Stimulated activated CD4-positive, alpha-beta T cell treated with anti-CD3 and anti-CD28 coated beads, Interleukin-12 subunit alpha, Interleukin-12 subunit beta, amount 100 ng/mL, for 24 hours (primary cell): ENCODE measurements around the gene GRID2IP.
A peak's percentile ranks its signal among the peaks of the same experiment; 100 is the strongest.

Experiments
- DNase-seq, 2 experiments: peaks; one replicate each; pipeline ENCODE4 v3.0.0-alpha.2; 2020; ENCODE audit warnings: low read depth in 2 of 2

GRID2IP gene

GRCh38 chr7:6520163-6520981 lies 30.9 kb downstream of the GRID2IP start:
- no peak for DNase-seq

DNA sequence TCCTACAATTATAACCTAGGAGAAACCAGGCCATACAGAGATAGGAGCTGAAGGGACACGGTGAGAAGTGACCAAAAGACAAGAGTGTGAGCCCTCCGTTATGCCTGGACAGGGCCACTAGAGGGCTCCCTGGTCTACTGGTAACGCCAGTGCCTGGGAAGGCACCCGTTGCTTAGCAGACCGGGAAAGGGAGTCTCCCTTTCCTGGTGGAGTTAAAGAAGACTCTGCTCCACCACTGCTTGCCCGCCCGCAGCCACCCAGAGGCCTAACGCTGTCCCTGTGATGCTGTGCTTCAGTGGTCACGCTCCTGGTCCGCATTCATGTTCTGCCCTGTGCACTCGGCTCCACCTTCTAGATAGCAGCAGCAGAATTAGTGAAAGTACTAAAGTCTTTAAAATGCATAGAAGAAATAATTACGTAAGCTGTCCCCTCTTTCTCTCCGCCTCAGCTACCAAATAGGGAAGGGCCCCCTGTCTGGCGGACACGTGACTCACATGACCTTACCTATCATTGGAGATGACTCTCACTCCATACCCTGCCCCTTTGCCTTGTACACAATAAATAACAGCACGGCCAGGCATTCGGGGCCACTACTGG lies 34.8 kb downstream of the GRID2IP start:
- DNase-seq: peak in 1 of 2 experiments; percentile 68

GRCh38 chr7:6513541-6513940 lies 37.7 kb downstream of the GRID2IP start:
- no peak for DNase-seq

DNA sequence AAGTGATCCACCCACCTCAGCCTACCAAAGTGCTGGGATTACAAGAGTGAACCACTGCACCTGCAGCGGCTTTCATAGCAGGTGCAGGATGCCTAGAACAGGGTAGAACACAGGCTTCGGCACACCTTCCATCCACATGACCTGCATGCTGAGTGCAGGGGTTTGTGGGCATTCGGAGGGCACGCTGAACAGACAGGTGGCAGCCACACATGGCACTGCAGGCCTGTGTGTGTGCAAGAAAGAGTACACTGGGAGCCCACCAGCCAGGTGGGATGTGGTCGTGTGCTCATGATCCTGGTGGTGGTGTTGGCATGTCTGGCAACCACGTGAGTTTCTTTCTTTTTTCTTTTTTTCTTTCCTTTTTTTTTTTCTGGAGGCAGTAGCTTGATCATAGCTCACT lies 38.4 kb downstream of the GRID2IP start:
- DNase-seq: no peak

DNA sequence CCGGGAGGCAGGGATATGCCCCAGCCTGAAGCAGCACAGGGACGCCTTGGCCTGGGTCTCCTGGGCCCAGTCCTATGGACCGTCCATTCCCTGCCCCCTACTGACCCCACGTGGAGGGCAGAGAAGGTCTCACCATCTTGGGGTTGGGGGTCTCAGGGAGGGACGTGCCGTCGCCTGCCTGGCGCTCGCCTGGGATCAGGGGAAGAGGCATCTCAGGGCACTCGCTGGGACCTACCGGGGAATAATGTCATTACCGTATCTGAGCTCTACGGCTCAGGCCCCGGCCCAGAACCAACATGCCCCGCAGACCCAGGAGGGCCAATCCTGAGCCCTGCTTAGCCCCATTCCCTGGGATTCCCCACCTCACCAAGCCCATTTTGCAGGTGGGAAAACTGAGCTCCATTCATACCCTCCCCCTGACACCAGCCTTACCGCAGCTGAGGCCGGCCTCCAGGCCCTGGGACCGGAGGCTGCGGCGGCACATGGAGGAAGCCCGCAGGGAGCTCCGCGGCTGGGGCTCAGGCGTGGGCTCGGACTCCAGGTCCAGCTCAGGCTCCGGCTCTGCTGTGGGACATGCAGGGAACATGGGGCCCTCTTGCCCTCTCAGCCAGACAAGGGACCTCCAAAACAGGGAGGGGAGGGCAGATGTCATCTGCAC lies 40.7 kb downstream of the GRID2IP start:
- no peak for DNase-seq

GRCh38 chr7:6508950-6509349 lies 42.3 kb downstream of the GRID2IP start:
- DNase-seq: no peak

DNA sequence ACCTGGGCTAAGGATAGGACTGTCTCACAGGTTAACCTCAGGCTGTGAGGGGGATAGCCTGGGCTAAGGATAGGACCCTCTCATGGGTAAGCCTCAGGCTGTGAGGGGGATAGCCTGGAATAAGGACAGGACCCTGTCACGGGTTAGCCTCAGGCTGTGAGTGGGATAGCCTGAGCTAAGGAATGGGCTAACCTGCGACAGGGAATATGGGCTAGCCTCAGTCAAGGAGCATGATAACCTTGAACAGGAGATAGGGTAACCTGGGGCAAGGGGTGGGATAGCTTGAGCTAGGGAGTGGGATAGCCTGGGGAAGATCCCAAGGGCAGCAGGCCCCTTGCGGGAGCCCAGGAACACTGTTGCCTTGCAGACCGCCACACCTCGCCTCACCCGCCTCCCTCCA lies 42.7 kb downstream of the GRID2IP start:
- DNase-seq: no peak

DNA sequence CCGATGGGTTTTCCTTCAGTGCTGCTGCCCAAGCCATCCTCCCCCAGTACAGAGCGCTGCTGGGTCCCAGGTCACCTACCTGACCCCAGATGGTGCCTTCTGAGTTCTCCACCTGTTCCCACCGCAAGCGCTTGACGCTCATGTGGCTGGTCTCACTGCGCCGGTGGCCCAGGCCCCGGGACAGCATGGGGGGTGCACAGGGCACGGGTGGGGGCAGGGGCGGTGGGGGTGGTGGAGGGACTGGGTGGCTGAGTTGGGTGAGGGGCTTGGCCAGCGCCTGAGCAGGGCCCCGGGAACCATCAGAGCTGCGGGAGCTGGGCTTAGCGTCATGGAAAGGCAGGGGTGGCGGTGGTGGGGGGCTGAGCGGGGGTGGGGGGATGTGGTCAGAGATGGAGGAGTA lies 43.4 kb downstream of the GRID2IP start:
- DNase-seq: no peak

DNA sequence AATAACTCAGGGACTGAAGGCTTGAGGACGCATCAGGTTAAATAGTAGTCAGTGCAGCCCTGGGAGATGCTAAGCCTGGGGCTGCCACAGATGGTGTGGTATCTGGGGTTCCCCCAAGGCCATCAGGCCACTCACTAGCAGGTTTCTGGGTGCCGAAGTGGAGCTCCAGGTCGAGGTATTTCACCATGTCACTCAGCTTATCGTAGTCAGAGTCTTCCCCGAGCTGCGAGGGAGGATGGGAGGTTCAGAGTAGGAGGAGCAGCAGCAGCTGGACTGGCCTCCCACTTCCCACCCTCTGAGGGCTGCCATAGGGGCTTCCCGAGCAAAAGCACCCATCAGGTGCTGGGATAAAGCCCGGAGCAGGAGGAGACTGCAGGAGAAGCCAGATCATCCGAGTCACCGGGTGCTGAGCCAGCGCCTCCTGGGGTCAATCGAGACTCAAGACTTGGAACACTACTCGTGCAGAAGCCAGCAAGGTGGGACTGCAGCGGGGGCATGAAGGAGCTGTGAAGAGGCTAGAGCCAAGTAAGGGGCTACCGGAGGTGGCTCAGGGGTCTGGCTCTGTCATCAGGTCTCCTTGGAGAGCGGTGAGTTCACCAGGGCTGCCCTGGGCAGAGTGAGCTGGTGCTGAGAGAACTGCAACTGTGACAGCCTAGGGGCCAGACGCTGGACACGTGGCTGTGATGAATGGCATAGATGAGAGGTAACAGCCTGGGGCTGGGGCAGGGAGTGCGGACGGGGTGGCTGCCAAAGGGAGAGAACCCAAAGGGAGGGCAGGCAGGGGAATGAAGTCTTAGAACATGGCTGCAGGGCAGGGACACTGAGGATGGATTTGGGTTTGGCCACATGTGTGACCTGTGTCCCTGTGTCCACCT lies 45.3 kb downstream of the GRID2IP start:
- DNase-seq: no peak

- no peak for DNase-seq
Measured at GRCh38 chr7:6504996-6505395, 46.3 kb downstream of the GRID2IP start.

- DNase-seq: no peak
Measured at GRCh38 chr7:6502886-6503285, 48.4 kb downstream of the GRID2IP start.

DNA sequence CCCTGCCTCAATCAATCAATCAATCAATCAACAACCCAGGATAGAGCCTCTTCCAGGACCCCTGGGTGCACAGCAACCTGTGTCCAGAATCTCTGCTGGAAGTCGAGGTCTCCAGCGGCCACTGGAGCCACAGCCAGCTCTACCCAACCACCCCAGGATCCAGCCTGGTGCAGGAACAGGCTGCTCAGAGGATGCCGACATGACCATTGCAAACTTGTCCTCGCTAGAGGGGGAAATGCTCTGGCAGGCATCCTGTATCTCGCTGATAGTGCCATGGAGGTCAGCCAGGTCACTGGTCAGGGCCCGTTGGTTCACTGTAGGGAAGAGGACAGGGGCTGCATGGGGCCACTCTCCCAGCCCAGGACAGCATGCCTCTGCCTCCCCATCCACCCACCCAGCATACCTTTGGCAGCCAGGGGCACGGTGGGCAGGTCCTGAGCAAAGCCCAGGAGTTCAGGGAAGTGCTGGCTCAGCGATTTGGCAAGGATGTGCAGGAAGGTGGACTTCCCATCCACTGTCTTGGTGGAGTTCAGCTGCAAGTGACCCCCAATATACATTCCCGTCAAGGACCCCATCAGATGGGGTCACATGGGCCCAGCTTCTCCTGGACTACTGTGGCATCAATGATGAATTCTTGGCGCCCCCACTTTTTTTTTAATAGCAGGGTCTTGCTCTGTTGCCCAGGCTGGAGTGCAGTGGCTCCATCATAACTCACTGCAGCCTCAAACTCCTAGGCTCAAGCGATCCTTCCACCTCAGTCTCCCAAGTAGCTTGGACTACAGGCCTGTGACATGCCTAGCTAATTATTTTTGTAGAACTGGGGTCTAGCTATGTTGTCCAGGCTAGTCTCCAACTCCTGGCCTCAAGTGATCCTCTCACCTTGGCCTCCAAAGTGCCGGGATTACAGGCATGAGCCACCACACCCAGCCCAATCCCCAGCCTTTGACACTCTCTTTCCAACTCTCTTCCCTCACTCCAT lies 49.4 kb downstream of the GRID2IP start:
- DNase-seq: no peak

DNA sequence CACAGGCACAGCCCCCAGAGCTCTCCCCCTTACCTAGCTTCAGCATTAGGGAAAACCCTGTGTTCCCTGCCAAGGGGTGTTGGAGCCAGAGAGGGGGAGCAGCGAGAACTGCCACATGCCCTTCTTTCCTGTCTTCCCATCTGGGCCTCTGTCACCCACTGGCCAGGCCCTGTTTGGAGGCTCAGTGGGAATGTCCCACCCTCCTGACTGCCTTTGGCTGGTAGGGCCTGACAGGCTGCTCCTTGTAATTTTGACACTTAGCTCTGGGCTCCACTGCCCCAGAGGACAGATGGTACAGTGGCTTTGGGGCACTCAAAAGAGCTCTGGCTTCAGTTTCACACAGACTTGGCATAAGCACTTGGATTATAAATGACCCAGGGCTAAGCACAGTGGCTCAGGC lies 50.6 kb downstream of the GRID2IP start:
- no peak for DNase-seq

DNA sequence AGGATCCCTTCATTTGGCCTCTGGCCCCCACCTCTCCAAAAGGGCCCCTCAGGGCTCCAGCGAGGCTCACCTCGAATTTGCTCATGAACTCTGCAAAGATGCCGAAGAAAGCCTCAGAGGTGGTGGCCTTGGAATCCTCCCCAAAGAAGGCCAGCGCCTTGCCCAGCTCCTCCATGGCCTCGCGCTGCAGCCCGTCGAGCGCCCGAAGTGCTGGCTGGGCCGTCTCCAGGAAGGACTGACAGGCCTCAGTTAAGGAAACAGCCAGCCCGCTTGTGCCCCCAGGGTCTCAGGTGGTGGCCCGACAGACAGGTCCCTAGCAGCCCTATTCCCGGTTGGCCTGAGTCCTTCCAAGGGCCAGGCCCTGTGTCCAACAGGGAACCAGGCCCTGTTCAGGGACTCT lies 53.3 kb downstream of the GRID2IP start:
- no peak for DNase-seq

DNA sequence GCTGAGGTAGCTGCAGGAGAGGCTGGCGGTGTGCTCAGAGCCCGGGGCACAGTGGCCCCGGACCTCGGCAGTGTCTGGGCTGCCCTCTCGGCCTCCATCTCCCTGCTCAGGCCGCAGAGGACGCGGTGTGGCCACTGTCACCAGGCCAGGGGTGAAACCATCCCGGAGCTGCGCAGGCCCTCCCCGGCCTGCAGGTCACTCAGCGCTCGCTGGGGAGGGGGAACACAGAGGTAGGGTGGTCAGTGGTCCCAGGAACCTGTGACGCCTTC lies 53.7 kb downstream of the GRID2IP start:
- no peak for DNase-seq

GRCh38 chr7:6496842-6497636 lies 54.2 kb downstream of the GRID2IP start:
- DNase-seq: no peak

DNA sequence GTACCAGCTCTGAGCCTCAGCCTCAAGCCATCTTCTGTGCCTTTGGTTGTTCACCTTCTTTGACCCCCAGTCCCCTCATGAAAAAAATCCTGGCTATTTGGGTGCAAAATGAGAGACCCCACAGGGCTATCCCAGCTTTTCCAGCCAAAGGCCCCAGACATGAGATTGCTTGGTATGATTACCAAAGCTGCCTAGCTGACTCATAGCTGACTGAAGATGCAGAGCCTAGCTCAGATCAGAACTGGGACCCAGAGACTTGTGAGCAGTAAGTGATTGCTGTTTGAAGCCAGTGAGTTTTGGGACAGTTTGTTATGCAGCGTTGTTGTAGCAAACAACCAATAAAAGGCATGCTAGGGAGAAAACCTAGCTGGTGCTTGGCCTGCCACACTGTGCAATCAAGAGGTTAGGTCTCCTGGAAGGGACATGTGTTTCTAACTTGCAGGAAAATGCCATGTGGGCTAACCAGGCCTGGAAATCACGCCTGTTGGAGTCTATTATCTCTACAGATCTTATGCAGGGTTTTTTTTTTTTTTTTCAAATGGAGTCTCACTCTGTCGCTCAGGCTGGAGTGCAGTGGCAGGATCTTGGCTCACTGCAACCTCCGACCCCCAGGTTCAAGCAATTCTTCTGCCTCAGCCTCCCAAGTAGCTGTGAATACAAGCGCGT lies 55.5 kb downstream of the GRID2IP start:
- no peak for DNase-seq

DNA sequence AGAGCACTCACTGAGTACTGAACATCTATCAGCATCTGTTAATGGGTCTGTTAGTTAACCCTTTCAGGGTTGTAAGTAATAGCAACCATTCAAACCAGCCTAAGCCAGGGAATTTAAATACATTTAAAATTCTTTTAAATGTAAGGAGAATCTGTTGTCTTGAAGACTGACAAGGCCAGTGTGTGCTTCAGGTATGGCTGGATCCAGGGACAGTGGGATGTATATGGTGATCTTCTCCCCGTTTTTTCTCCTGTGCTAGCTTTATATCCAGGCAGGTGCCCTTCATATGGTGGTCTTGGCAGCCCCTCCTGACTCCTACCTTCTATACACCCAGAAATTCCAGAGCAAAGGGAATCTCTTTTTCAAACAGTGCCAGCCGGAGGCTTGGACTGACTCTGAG lies 56.9 kb downstream of the GRID2IP start:
- no peak for DNase-seq

DNA sequence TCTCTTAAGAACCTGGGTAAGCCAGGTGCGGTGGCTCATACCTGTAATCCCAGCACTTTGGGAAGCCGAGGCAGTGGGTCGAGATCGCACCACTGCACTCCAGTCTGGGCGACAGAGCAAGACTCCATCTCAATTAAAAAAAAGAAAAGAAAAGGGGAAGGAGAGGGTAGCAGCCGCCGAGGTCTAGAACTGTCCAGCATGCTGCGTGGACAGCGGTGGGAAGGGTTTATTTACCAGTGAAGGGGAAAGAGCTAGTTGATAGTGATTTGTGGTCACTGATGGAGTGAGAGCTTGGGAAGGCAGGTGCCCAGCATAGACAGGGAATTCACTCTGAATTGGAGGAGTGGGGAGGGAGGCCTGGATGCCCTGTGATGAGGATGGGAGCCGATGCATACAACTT lies 60.1 kb downstream of the GRID2IP start:
- no peak for DNase-seq

- no peak for DNase-seq
Measured at GRCh38 chr7:6489612-6490011, 61.6 kb downstream of the GRID2IP start.
